OCI-LY7 (cell line): ENCODE results near the gene FGD2. TPM values are rescaled to one million over a fixed set of nuclear protein-coding genes. Genes with fewer than 3 reads are reported as not detected.

Experiments used
- BruUV-seq: library from RNA; stranded (reverse); fragments of 400-500 nt; replicated peaks from 2 replicates; lab custom pipeline; 2021; lab: Mats Ljungman, UMichigan
- CTCF ChIA-PET: fragments of 300-600 bp; sonication (Branson Sonifier 250); formaldehyde crosslinking; loops from one replicate; lab custom pipeline; 2022; ENCODE audit warnings: antibody characterized with exemption; ENCODE audit not compliant: unreplicated experiment; lab: Charles Lee
- POLR2A ChIA-PET: fragments of 300-600 bp; sonication (Branson Sonifier 250); formaldehyde crosslinking; loops from one replicate; lab custom pipeline; 2022; ENCODE audit warnings: antibody characterized with exemption; lab: Charles Lee
- DNase-seq: peaks from one replicate; pipeline ENCODE4 v3.0.0-alpha.2; 2015; ENCODE audit warnings: low spot score
- H2AFZ ChIP-seq: fragments of 200-600 bp; sonication (generic), shearing (Covaris generic); 2 replicates; pipeline ENCODE4 v1.6.1; 2014; ENCODE audit warnings: mild to moderate bottlenecking, antibody characterized with exemption, low read length, moderate library complexity
- H3K27ac ChIP-seq: fragments of 200-600 bp; sonication (generic); 2 replicates; pipeline ENCODE4 v1.5.1; 2014; ENCODE audit warnings: mixed run types, low read depth, mild to moderate bottlenecking, moderate library complexity, low read length, inconsistent platforms; ENCODE audit not compliant: poor library complexity, severe bottlenecking
- H3K36me3 ChIP-seq: fragments of 200-600 bp; sonication (generic); 2 replicates; pipeline ENCODE4 v1.6.1; 2014; ENCODE audit warnings: mild to moderate bottlenecking, antibody characterized with exemption, low read length, moderate library complexity, mixed read lengths; ENCODE audit not compliant: insufficient read depth
- H3K4me1 ChIP-seq: fragments of 200-600 bp; sonication (generic); 2 replicates; pipeline ENCODE4 v1.5.1; 2014; ENCODE audit warnings: mild to moderate bottlenecking, low read length; ENCODE audit not compliant: insufficient read depth, poor library complexity, severe bottlenecking
- H3K4me2 ChIP-seq: fragments of 200-600 bp; sonication (generic); 2 replicates; pipeline ENCODE4 v1.6.1; 2014; ENCODE audit warnings: mild to moderate bottlenecking, low read length
- H3K4me3 ChIP-seq: fragments of 200-600 bp; sonication (generic); 2 replicates; pipeline ENCODE4 v1.5.1; 2014; ENCODE audit warnings: mild to moderate bottlenecking, low read depth, low read length; ENCODE audit not compliant: poor library complexity, severe bottlenecking
- H3K79me2 ChIP-seq: fragments of 200-600 bp; sonication (generic); 2 replicates; pipeline ENCODE4 v1.6.1; 2016; ENCODE audit warnings: low read depth, mild to moderate bottlenecking, low read length, moderate library complexity, mixed read lengths; ENCODE audit not compliant: insufficient read depth
- H3K9me2 ChIP-seq: fragments of 200-600 bp; sonication (generic); 2 replicates; pipeline ENCODE4 v1.6.1; 2016; ENCODE audit warnings: mild to moderate bottlenecking, low read length, mixed read lengths; ENCODE audit not compliant: insufficient read depth
- H3K9me3 ChIP-seq: fragments of 200-600 bp; sonication (generic); 2 replicates; pipeline ENCODE4 v1.6.1; 2014; ENCODE audit warnings: mild to moderate bottlenecking, mixed run types, low read length, mixed read lengths
- H4K20me1 ChIP-seq: fragments of 200-600 bp; sonication (generic); 2 replicates; pipeline ENCODE4 v1.6.1; 2014; ENCODE audit warnings: mild to moderate bottlenecking, antibody characterized with exemption, low read length, moderate library complexity, mixed read lengths; ENCODE audit not compliant: insufficient read depth
- CTCF ChIP-seq: fragments of 200-600 bp; sonication (generic); conservative IDR thresholded peaks from 2 replicates; pipeline ENCODE4 v1.5.1; 2014; ENCODE audit warnings: mild to moderate bottlenecking, antibody characterized with exemption, low read length, moderate library complexity, mixed read lengths
- EZH2phosphoT487 ChIP-seq: fragments of 200-600 bp; sonication (generic); IDR thresholded peaks from 2 replicates; pipeline ENCODE4 v1.6.1; 2018; ENCODE audit warnings: low read depth, borderline replicate concordance, mild to moderate bottlenecking, mixed run types, antibody characterized with exemption, low read length, moderate library complexity, mixed read lengths
- intact Hi-C: fragments of 100-400 bp; cut with micrococcal nuclease; formaldehyde crosslinking; loops from one replicate; pipeline ENCODE4 v1.10.0; 2022; ENCODE audit not compliant: unreplicated experiment
- total RNA-seq, 2 experiments: library from RNA; depleted of rRNA in 1 of 2; stranded (reverse); fragments of >200 nt in 1 of 2; shearing (Covaris generic) in 1 of 2; gene quantifications; 2 replicates each; pipeline ENCODE4 v1.2.3, GENCODE V29; 2014 to 2022

FGD2 gene
- total RNA-seq, 2 experiments from 2014 or later: 27.8 to 48.6 TPM

GRCh38 chr6:37056112-37056403, 50.6 kb downstream of the FGD2 start:
- H3K36me3 ChIP-seq: no peaks in the 10 kb centered on the region
- H3K4me3 ChIP-seq: no peak overlapping the region
- no peaks in the 10 kb centered on the region for H3K9me3 ChIP-seq
- intact Hi-C loops: no loop called here
- H3K4me1 ChIP-seq: peaks cover 15% of the 10 kb centered on the region
- H3K79me2 ChIP-seq: no peaks in the 10 kb centered on the region
- no peak overlapping the region for H3K4me2 ChIP-seq
- ChIA-PET CTCF (interaction anchor here (0.6 to 0.7 kb wide), 2 partner anchors 115 to 248 kb away, joined by 3 read pairs; no protein-coding TSS in a partner anchor), POLR2A (no interaction called here)
- no peak overlapping the region for H3K27ac ChIP-seq
- BruUV-seq: no TSS peak
- no peak for DNase-seq
- H3K9me2 ChIP-seq: no peaks in the 10 kb centered on the region
- TF ChIP-seq CTCF: no peak
- no peak for TF ChIP-seq EZH2phosphoT487
- H4K20me1 ChIP-seq: no peaks in the 10 kb centered on the region
- H2AFZ ChIP-seq: no peak overlapping the region

- ChIA-PET CTCF (no interaction called here), POLR2A (interaction anchor here (0.5 to 0.6 kb wide), 2 partner anchors 66 to 253 kb away, joined by 3 read pairs; no protein-coding TSS in a partner anchor)
- Histone ChIP-seq H3K9me3 (no peaks in the 10 kb centered on the region), H2AFZ (no peak overlapping the region), H3K4me2 (no peak overlapping the region), H3K4me3 (no peak overlapping the region), H3K79me2 (no peaks in the 10 kb centered on the region), H3K36me3 (no peaks in the 10 kb centered on the region), H4K20me1 (no peaks in the 10 kb centered on the region), H3K9me2 (no peaks in the 10 kb centered on the region), H3K27ac (no peak overlapping the region), H3K4me1 (peaks cover 16% of the 10 kb centered on the region)
- BruUV-seq: no TSS peak
- DNase-seq: no peak
- TF ChIP-seq CTCF (no peak), EZH2phosphoT487 (no peak)
- intact Hi-C loops: no loop called here
Measured at GRCh38 chr6:37056439-37057127, 51.1 kb downstream of the FGD2 start.

GRCh38 chr6:37057128-37057471, 51.6 kb downstream of the FGD2 start:
- H4K20me1 ChIP-seq: no peaks in the 10 kb centered on the region
- no peak overlapping the region for H2AFZ ChIP-seq
- H3K79me2 ChIP-seq: no peaks in the 10 kb centered on the region
- H3K9me3 ChIP-seq: no peaks in the 10 kb centered on the region
- intact Hi-C loops: no loop called here
- H3K9me2 ChIP-seq: no peaks in the 10 kb centered on the region
- no peaks in the 10 kb centered on the region for H3K36me3 ChIP-seq
- ChIA-PET CTCF (no interaction called here), POLR2A (interaction anchor here (0.6 kb wide), 1 partner anchor 65 kb away, joined by 3 read pairs; no protein-coding TSS in a partner anchor)
- no TSS peak for BruUV-seq
- H3K4me2 ChIP-seq: no peak overlapping the region
- H3K4me1 ChIP-seq: peaks cover 14% of the 10 kb centered on the region
- no peak overlapping the region for H3K4me3 ChIP-seq
- no peak overlapping the region for H3K27ac ChIP-seq
- DNase-seq: no peak
- TF ChIP-seq CTCF (no peak), EZH2phosphoT487 (no peak)
